Astrocyte of the cerebellum (primary cell): ENCODE measurements around the gene PEX11G.
A peak's percentile ranks its signal among the peaks of the same experiment; 100 is the strongest.

Source experiments
- DNase-seq: peaks from one replicate; pipeline ENCODE4 v3.0.0-alpha.2; 2011; ENCODE audit warnings: low read depth
- H3K4me3 ChIP-seq: 2 replicates; pipeline ENCODE4 v1.5.1; 2011; ENCODE audit warnings: mild to moderate bottlenecking, low read depth, low read length, moderate library complexity
- in situ Hi-C: cut with HindIII; loops from 2 replicates; pipeline ENCODE4 v1.10.0; 2017; ENCODE audit warnings: low sequenced_read_pairs
- TF ChIP-seq, protein P1 (sequence below): IDR thresholded peaks from 2 replicates; pipeline ENCODE4 v1.5.1; 2012; ENCODE audit warnings: low read length, low read depth, moderate library complexity, mild to moderate bottlenecking; ENCODE audit errors: missing control alignments

The PEX11G gene

DNA sequence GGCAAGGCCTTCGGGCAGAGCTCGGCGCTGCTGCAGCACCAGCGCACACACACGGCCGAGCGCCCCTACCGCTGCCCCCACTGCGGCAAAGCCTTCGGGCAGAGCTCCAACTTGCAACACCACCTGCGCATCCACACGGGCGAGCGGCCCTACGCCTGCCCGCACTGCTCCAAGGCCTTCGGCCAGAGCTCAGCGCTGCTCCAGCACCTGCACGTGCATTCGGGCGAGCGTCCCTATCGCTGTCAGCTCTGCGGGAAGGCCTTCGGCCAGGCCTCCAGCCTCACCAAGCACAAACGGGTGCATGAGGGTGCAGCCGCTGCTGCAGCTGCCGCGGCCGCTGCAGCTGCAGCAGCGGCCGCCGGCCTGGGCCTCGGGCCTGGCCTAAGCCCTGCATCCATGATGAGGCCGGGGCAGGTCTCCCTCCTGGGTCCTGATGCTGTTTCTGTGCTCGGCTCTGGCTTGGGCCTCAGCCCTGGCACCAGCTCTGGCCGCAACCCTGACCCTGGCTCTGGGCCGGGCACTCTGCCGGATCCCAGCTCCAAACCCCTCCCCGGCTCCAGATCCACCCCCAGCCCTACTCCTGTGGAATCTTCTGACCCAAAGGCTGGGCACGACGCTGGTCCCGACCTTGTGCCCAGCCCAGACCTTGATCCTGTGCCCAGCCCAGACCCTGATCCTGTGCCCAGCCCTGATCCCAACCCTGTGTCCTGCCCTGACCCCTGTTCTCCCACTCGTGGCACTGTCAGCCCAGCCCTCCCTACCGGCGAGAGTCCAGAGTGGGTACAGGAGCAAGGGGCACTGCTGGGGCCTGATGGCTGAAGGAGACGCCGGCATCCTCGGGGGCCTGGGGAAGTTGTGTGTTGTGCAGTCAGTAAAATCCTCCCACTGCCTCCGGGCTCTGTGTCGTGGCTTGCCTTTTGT, 31.6 kb upstream of the PEX11G start:
- in situ Hi-C loops = no loop called here
- DNase-seq = no peak
- no peak overlapping the region for H3K4me3 ChIP-seq
- TF ChIP-seq, protein P1, sequence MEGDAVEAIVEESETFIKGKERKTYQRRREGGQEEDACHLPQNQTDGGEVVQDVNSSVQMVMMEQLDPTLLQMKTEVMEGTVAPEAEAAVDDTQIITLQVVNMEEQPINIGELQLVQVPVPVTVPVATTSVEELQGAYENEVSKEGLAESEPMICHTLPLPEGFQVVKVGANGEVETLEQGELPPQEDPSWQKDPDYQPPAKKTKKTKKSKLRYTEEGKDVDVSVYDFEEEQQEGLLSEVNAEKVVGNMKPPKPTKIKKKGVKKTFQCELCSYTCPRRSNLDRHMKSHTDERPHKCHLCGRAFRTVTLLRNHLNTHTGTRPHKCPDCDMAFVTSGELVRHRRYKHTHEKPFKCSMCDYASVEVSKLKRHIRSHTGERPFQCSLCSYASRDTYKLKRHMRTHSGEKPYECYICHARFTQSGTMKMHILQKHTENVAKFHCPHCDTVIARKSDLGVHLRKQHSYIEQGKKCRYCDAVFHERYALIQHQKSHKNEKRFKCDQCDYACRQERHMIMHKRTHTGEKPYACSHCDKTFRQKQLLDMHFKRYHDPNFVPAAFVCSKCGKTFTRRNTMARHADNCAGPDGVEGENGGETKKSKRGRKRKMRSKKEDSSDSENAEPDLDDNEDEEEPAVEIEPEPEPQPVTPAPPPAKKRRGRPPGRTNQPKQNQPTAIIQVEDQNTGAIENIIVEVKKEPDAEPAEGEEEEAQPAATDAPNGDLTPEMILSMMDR = no peak

DNA sequence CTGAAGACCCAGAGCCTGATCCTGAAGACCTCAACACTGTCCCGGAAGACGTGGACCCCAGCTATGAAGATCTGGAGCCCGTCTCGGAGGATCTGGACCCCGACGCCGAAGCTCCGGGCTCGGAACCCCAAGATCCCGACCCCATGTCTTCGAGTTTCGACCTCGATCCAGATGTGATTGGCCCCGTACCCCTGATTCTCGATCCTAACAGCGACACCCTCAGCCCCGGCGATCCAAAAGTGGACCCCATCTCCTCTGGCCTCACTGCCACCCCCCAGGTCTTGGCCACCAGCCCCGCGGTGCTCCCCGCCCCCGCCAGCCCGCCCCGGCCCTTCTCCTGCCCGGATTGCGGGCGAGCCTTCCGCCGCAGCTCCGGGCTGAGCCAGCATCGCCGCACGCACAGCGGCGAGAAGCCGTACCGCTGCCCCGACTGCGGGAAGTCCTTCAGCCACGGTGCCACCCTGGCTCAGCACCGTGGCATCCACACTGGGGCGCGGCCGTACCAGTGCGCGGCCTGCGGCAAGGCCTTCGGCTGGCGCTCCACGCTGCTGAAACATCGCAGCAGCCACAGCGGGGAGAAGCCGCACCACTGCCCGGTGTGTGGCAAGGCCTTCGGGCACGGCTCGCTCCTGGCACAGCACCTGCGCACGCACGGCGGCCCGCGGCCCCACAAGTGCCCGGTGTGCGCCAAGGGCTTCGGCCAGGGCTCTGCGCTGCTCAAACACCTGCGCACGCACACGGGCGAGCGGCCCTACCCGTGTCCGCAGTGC, 30.7 kb upstream of the PEX11G start:
- H3K4me3 ChIP-seq = no peak overlapping the region
- no peak for DNase-seq
- TF ChIP-seq, protein P1 = no peak
- in situ Hi-C loops = no loop called here

DNA sequence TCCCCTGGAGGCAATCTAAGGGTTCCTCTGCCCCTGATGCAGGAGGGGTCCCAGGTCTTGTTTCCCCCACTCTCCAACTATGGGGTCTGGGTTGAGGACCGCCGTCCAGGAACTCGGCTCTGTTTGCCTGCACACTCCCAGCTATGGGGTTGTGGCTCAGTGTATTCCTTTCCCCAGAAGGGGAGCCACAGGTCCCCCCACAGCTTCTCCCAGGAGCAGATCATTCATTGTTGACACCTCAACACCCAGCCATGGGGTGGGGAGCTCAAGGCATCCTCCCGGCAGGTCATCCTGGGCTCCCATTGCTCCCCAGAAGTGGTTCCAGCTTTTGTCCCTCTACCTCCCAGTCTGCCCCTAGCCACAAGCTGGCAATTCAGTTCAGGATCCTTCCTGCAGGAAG, 28.0 kb upstream of the PEX11G start:
- TF ChIP-seq, protein P1 = no peak
- in situ Hi-C loops = no loop called here
- H3K4me3 ChIP-seq = peak overlapping the region; percentile 89
- DNase-seq = no peak

DNA sequence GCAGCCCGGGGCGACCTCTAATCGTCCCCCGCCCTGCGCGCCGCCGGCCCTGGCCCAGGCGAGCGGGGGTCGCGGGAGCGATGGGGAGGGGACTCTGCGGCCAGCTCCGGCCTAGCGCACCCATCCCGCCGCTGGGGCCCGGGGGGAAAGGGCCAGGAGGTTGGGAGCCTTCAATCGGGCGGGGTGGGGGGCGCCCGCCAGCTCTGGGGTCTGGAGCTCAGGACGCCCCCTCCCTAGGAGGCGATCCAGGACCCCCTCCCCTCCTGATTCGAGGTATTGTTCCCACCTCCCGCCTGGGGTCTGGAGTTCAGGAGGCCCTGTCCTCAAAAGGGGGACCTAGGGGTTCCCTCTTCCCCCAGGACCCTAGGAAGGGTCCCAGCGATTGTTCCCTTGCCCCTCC, 27.5 kb upstream of the PEX11G start:
- DNase-seq = no peak
- H3K4me3 ChIP-seq = peak overlapping the region; percentile 89
- TF ChIP-seq, protein P1 = no peak
- in situ Hi-C loops = no loop called here

DNA sequence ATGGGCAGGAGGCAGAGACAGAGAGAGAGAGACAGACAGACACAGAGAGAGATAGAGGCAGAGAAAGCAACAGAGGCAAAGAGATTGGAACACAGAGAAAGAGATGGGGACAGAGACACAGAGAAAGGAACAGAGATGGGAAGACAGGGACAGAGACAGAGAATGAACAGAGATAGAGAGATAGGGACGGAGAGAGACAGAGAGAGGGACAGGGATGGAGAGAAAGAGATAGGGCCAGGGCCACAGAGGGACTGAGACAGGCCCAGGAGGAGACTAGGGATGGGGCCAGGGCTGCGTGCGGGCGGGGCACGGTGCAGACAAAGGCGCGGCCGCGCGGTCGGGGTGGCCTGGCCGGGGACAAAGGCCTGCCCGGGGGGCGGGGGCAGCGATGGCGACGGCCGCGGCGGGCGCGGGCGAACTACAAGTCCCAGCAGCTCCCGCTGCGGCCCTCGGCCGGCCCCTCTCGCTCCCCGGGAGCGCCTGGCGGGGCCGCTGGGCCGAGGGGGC, 26.9 kb upstream of the PEX11G start, which contains the start of gene ZNF358:
Gene ZNF358, plus strand, starts transcription at position 459 of the 507 bp plus-strand sequence. CDS start 3,140 bp downstream, outside the sequence.
- peak within 1 kb of the TSS; percentile 89 for H3K4me3 ChIP-seq
- TF ChIP-seq, protein P1 = no peak
- DNase-seq = no peak
- in situ Hi-C loops = no loop called here

DNA sequence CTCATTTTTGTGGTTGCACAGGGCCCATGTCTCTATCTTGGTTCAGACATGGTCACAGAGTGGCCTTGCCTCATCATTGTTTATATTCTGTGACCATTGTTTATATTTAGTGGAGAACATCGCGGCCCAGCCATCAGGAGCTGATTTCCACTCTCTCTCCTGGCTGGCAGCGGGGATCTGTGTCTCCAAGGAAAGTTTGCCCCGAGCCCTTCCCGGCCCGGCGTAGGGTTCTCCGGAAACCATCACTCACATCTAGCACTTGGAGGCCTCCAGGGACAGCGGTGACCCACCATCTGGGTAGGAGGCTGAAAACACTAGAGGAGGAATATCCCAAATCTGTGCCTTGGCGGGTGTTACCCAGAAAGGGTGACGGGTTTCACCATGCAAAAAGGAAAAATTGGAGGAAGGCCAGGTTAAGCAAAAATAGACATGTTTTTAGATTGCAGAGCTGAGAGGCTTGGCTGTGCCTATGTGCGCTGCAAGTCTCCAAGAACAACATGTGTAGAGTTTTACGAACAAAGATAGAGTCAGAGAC, 26.3 kb upstream of the PEX11G start:
- TF ChIP-seq, protein P1 = no peak
- in situ Hi-C loops = no loop called here
- no peak for DNase-seq
- peak overlapping the region; percentile 41 for H3K4me3 ChIP-seq
